Neural cell (in vitro differentiated cells): ENCODE data around the gene NDUFAF3.

Source experiments
- EP300 ChIP-seq: fragments of 450-650 bp; conservative IDR thresholded peaks from 2 replicates; pipeline ENCODE4 v1.6.1; 2014; ENCODE audit warnings: antibody characterized with exemption, mild to moderate bottlenecking, moderate library complexity; ENCODE audit not compliant: poor library complexity, severe bottlenecking
- MXI1 ChIP-seq: fragments of 450-650 bp; conservative IDR thresholded peaks from 2 replicates; pipeline ENCODE4 v1.6.1; 2014; ENCODE audit warnings: antibody characterized with exemption, mild to moderate bottlenecking; ENCODE audit not compliant: poor library complexity, severe bottlenecking
- POLR2AphosphoS5 ChIP-seq: IDR thresholded peaks from 2 replicates; pipeline ENCODE4 v1.6.1; 2012
- RAD21 ChIP-seq: fragments of 450-650 bp; conservative IDR thresholded peaks from 2 replicates; pipeline ENCODE4 v1.6.1; 2014; ENCODE audit warnings: antibody characterized with exemption, mild to moderate bottlenecking, moderate library complexity
- TAF1 ChIP-seq: IDR thresholded peaks from 2 replicates; pipeline ENCODE4 v1.6.1; 2012; ENCODE audit warnings: low read depth
- TF ChIP-seq, protein P1 (sequence below): fragments of 450-650 bp; IDR thresholded peaks from 2 replicates; pipeline ENCODE4 v1.5.1; 2014; ENCODE audit warnings: antibody characterized with exemption, mild to moderate bottlenecking, moderate library complexity; ENCODE audit not compliant: poor library complexity, severe bottlenecking

- TF ChIP-seq EP300 (no peak), TAF1 (no peak), MXI1 (no peak), POLR2AphosphoS5 (no peak), RAD21 (no peak)
- TF ChIP-seq, protein P1, sequence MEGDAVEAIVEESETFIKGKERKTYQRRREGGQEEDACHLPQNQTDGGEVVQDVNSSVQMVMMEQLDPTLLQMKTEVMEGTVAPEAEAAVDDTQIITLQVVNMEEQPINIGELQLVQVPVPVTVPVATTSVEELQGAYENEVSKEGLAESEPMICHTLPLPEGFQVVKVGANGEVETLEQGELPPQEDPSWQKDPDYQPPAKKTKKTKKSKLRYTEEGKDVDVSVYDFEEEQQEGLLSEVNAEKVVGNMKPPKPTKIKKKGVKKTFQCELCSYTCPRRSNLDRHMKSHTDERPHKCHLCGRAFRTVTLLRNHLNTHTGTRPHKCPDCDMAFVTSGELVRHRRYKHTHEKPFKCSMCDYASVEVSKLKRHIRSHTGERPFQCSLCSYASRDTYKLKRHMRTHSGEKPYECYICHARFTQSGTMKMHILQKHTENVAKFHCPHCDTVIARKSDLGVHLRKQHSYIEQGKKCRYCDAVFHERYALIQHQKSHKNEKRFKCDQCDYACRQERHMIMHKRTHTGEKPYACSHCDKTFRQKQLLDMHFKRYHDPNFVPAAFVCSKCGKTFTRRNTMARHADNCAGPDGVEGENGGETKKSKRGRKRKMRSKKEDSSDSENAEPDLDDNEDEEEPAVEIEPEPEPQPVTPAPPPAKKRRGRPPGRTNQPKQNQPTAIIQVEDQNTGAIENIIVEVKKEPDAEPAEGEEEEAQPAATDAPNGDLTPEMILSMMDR = no peak
These were observed 5.3 kb upstream of the NDUFAF3 start for GRCh38 chr3:49016414-49017228.
